GM19193 (cell line): ENCODE results near the gene ANAPC15.
A peak's percentile ranks its signal among the peaks of the same experiment; 100 is the strongest.

Experiments
- POLR2A ChIP-seq: IDR thresholded peaks from 4 replicates; pipeline ENCODE4 v1.6.1; 2011; ENCODE audit not compliant: insufficient read depth, insufficient read length; ENCODE audit errors: extremely low read depth

The ANAPC15 gene

DNA sequence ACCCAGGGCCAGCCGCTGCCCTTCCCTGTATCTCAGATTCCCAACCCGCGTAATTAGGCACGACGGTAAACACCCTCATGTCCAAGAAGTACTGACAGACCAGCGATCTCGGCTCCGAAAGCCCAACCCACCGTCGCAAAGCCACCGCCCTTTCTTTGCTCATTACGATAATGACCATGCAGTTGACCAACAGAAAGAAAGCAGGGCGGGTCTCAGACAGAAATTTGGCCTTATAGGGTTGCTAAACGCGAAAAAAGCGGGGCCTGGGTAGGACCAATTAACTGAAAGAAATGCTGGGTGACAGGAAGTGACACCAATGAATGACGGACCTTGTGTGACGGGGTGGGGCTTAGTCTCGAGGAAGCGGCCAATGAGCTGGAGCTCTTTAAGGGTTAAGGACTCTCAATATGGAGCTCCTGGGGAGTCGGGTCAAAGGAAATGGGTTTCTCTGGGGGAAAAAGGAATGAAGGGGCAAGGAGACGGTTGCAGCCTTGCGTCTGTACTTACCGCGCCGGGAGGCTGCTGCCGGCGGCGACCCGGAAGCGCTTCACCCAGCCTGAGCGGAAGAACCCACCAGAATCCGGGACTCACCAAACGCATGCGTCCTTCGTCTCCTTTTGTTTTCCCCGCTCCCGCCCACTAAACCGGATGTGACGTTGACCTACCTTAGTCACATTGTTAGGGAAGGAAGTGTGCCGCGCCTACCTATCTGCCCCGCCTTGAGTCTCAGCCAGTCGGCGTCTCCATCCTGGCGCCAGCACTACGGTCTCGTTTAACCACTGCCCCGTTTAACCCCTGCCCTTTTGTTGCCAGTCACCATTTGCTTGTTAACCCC is at the start of gene ANAPC15:
TSS of gene ANAPC15 (minus strand) at position 553 of the 835 bp plus-strand sequence. CDS start 1,419 bp downstream, outside the sequence.
- TF ChIP-seq POLR2A, result peak; percentile 96

DNA sequence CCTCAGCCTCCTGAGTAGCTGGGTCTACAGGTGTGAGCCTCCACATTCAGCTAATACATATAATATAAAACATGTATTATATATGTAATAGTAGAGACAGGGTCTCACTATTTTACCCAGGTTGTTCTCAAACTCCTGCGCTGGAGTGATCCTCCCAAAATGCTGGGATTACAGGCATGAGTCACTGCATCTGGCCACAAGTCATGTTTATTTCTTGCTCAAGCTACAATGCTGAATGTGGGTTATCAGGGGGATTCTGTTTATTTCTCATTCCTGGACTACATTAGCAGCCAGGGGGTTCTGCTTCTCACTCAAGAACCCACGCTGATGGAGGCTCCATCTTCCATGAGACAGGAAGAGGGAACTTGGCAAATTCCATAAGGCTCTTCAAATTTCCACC is 47.8 kb upstream of the ANAPC15 start:
- no peak for TF ChIP-seq POLR2A

GRCh38 chr11:72157131-72157530 is 44.6 kb upstream of the ANAPC15 start:
- TF ChIP-seq POLR2A, result no peak

GRCh38 chr11:72155751-72156150 is 43.3 kb upstream of the ANAPC15 start:
- TF ChIP-seq POLR2A, result no peak

DNA sequence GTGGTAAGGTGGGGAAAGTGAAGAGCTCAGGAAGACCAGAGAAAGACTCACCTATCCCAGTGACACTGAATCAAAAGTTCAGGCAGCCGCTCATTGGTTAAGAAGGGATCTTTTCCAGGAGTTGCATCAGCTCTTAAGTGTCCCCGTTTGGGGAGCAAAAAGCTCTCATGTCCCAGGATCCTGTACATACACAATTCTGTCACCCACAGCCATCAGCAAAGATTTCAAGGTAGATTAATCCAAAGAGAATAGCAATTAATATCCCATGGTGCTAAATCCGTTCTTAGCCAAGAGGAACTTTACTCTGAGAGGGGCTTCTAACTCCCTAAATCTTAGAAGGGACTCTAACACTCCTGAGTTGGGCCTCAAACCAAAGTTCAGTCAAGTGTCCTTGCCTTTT is 42.3 kb upstream of the ANAPC15 start:
- no peak for TF ChIP-seq POLR2A

- TF ChIP-seq POLR2A, result no peak
These were observed 38.4 kb upstream of the ANAPC15 start for GRCh38 chr11:72150882-72151281.

DNA sequence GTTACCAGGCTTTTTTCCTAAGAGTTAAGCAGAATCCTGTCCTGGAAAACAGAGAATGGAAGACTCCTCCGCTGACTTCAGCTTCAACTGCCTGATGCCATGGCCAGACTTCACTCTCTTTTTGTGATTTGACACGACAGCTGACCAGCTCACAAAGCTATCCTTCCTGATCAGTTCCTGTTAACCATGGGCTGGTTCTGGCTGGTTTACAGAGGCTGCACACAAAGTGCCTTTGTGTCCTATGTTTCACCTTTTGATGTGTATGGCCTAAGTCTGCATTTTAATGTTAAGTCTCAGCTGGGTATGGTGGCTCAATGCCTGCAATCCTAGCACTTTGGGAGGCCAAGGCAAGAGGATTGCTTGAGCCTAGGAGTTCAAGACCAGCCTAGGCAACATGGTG is 34.1 kb upstream of the ANAPC15 start:
- TF ChIP-seq POLR2A, result no peak

DNA sequence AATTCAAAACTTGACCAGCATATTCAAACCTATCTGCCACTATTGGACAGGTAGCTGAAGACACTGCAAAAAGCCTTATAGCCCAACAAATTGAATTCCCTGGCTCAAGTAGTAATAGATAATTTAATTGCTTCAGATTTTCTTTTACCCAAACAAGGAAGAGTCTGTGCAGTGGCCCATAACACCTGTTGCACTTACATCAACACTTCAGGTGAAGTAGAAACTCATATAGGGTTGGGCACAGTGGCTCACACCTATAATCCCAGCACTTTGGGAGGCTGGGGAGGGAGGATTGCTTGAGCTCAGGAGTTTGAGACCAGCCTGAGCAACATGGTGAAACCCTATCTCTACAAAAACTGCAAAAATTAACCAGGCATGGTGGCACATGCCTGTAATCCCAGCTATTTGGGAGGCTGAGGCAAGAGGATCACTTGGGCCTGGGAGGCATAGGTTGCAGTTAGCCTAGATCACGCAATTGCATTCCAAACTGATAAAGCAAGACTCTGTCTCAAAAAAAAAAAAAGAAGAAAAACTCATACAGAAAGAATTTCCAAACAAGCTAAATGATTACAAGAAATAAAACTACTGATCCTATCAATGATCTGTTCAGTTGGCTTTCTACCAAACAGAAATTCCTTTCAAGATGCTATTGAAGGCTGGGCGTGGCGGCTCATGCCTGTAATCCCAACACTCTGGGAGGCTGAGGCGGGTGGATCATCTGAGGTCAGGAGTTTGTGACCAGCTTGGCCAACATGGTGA is 32.5 kb upstream of the ANAPC15 start:
- no peak for TF ChIP-seq POLR2A

GRCh38 chr11:72141066-72141465 is 28.6 kb upstream of the ANAPC15 start:
- TF ChIP-seq POLR2A, result no peak

DNA sequence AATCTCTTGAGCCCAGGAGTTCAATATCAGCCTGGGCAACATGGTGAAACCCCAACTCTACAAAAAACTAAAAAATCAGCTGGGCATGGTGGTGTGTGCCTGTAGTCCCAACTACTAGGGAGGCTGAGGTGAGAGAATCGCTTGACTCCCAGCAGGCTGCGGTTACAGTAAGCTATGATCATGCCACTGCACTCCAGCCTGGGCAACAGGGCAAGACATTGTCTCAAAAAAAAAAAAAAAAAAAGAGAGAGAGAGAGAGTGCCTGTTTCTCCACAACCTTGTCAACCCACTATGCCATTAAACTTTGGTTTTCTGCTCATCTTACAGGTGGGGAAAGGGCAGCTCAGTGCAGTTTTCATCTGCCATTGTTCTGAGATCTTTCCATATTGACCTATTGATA is 28.2 kb upstream of the ANAPC15 start:
- no peak for TF ChIP-seq POLR2A

DNA sequence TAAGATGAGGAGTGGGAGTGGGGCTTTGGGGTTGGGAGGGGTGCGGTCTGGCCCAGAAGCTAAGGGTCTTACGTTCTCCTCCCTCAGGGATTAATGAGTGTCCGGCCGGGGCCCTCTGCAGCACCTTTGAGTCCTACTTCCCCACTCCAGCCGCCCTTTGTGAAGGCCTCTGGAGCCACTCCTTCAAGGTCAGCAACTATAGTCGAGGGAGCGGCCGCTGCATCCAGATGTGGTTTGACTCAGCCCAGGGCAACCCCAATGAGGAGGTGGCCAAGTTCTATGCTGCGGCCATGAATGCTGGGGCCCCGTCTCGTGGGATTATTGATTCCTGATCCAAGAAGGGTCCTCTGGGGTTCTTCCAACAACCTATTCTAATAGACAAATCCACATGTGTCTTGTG is 27.0 kb upstream of the ANAPC15 start:
- no peak for TF ChIP-seq POLR2A

- no peak for TF ChIP-seq POLR2A
These were observed 26.4 kb upstream of the ANAPC15 start for GRCh38 chr11:72138821-72139390.

- TF ChIP-seq POLR2A, result no peak
These were observed 24.3 kb upstream of the ANAPC15 start for GRCh38 chr11:72136684-72137262.

GRCh38 chr11:72135891-72136683 is 23.6 kb upstream of the ANAPC15 start:
- TF ChIP-seq POLR2A, result no peak
